ENCODE measurements around the gene RAB31. TPM values are rescaled to one million over a fixed set of nuclear protein-coding genes. Genes with fewer than 3 reads are reported as not detected.
A peak's percentile ranks its signal among the peaks of the same experiment; 100 is the strongest.

Gene RAB31
- total RNA-seq, 4 donors from 2014 or later, result 13.1 to 18.4 (median 16.9) TPM

GRCh38 chr18:9755615-9756014 lies 47.5 kb downstream of the RAB31 start:
- DNase-seq, result no peak
- no peaks in the 10 kb centered on the region for H3K9me3 ChIP-seq
- TF ChIP-seq EP300 (IDR thresholded peaks at IDR 0.05; ENCODE audit: low read depth) (no peak), POLR2A (IDR thresholded peaks at IDR 0.05) (no peak), CTCF (IDR thresholded peaks at IDR 0.05) (no peak), POLR2AphosphoS5 (IDR thresholded peaks at IDR 0.05) (no peak)
- H3K27me3 ChIP-seq, result no peaks in the 10 kb centered on the region
- in situ Hi-C loops (cut with MboI; ENCODE audit: low pct_ligation_motif_present in 1 of 4, low pct_unique_long_range_greater_than_20kb in 1 of 4, low sequenced_read_pairs in 3 of 4) (no loop called here), intact Hi-C loops (cut with DNase I; ENCODE audit: low total_unique reads) (no loop called here)
- 55 to 70% methylated on average over 3 of the region's 3 CpGs for WGBS, 2 donors (ENCODE audit: low coverage in 1 of 2)
- peaks cover 0 to 20% (median 8%) of the 10 kb centered on the region in 4 donors for H3K4me1 ChIP-seq
- no peaks in the 10 kb centered on the region for H3K36me3 ChIP-seq
- no peak overlapping the region for H3K4me3 ChIP-seq
- no peak overlapping the region for H3K27ac ChIP-seq

- TF ChIP-seq POLR2A (IDR thresholded peaks at IDR 0.05) (no peak), POLR2AphosphoS5 (IDR thresholded peaks at IDR 0.05) (no peak), CTCF (IDR thresholded peaks at IDR 0.05) (no peak), EP300 (IDR thresholded peaks at IDR 0.05; ENCODE audit: low read depth) (no peak)
- 61 to 79% methylated on average over 3 to 4 of the region's 4 CpGs for WGBS, 2 donors (ENCODE audit: low coverage in 1 of 2)
- intact Hi-C loops (cut with DNase I; ENCODE audit: low total_unique reads), result no loop called here
- peak overlapping the region in 1 of 4 donors; percentile 25 for H3K27ac ChIP-seq
- in situ Hi-C loops (cut with MboI; ENCODE audit: low pct_ligation_motif_present in 1 of 4, low pct_unique_long_range_greater_than_20kb in 1 of 4, low sequenced_read_pairs in 3 of 4), result no loop called here
- no peak overlapping the region for H3K4me3 ChIP-seq
- H3K9me3 ChIP-seq, result no peaks in the 10 kb centered on the region
- H3K27me3 ChIP-seq, result no peaks in the 10 kb centered on the region
- DNase-seq, result no peak
- peaks cover 0 to 20% (median 8%) of the 10 kb centered on the region in 4 donors for H3K4me1 ChIP-seq
- no peaks in the 10 kb centered on the region for H3K36me3 ChIP-seq
Measured at GRCh38 chr18:9756271-9756932, 48.3 kb downstream of the RAB31 start.

- no peaks in the 10 kb centered on the region for H3K9me3 ChIP-seq
- TF ChIP-seq POLR2A (IDR thresholded peaks at IDR 0.05), result no peak
- no peak for TF ChIP-seq POLR2AphosphoS5 (IDR thresholded peaks at IDR 0.05)
- no peak for TF ChIP-seq EP300 (IDR thresholded peaks at IDR 0.05; ENCODE audit: low read depth)
- TF ChIP-seq CTCF (IDR thresholded peaks at IDR 0.05), result no peak
- H3K4me1 ChIP-seq, result peaks cover 0 to 20% (median 8%) of the 10 kb centered on the region in 4 donors
- 50 to 69% methylated on average over 1 to 8 of the region's 8 CpGs for WGBS, 2 donors (ENCODE audit: low coverage in 1 of 2)
- in situ Hi-C loops (cut with MboI; ENCODE audit: low pct_ligation_motif_present in 1 of 4, low pct_unique_long_range_greater_than_20kb in 1 of 4, low sequenced_read_pairs in 3 of 4), result no loop called here
- H3K27me3 ChIP-seq, result no peaks in the 10 kb centered on the region
- DNase-seq, result no peak
- H3K4me3 ChIP-seq, result no peak overlapping the region
- peak overlapping the region in 1 of 4 donors; percentile 25 for H3K27ac ChIP-seq
- intact Hi-C loops (cut with DNase I; ENCODE audit: low total_unique reads), result no loop called here
- no peaks in the 10 kb centered on the region for H3K36me3 ChIP-seq
Measured at GRCh38 chr18:9756933-9757470, 48.9 kb downstream of the RAB31 start.

GRCh38 chr18:9757827-9758621 lies 49.9 kb downstream of the RAB31 start:
- no peak for DNase-seq
- no peaks in the 10 kb centered on the region for H3K27me3 ChIP-seq
- in situ Hi-C loops (cut with MboI; ENCODE audit: low pct_ligation_motif_present in 1 of 4, low pct_unique_long_range_greater_than_20kb in 1 of 4, low sequenced_read_pairs in 3 of 4) (no loop called here), intact Hi-C loops (cut with DNase I; ENCODE audit: low total_unique reads) (no loop called here)
- WGBS, 2 donors (ENCODE audit: low coverage in 1 of 2), result 82 to 83% methylated on average over 1 to 18 of the region's 18 CpGs
- peaks cover 0 to 20% (median 8%) of the 10 kb centered on the region in 4 donors for H3K4me1 ChIP-seq
- H3K36me3 ChIP-seq, result no peaks in the 10 kb centered on the region
- H3K27ac ChIP-seq, result no peak overlapping the region
- H3K9me3 ChIP-seq, result no peaks in the 10 kb centered on the region
- TF ChIP-seq EP300 (IDR thresholded peaks at IDR 0.05; ENCODE audit: low read depth) (no peak), POLR2AphosphoS5 (IDR thresholded peaks at IDR 0.05) (no peak), CTCF (IDR thresholded peaks at IDR 0.05) (no peak)
- no peak overlapping the region for H3K4me3 ChIP-seq
